Stimulated activated naive CD4-positive, alpha-beta T cell treated with Interleukin-2 at 50 U/mL for 16 hours (primary cell): ENCODE measurements around the gene RSL24D1.
A peak's percentile ranks its signal among the peaks of the same experiment; 100 is the strongest.

Experiments used
- DNase-seq: peaks from one replicate; lab custom pipeline; 2025; lab: John Stamatoyannopoulos, UW

The RSL24D1 gene

DNA sequence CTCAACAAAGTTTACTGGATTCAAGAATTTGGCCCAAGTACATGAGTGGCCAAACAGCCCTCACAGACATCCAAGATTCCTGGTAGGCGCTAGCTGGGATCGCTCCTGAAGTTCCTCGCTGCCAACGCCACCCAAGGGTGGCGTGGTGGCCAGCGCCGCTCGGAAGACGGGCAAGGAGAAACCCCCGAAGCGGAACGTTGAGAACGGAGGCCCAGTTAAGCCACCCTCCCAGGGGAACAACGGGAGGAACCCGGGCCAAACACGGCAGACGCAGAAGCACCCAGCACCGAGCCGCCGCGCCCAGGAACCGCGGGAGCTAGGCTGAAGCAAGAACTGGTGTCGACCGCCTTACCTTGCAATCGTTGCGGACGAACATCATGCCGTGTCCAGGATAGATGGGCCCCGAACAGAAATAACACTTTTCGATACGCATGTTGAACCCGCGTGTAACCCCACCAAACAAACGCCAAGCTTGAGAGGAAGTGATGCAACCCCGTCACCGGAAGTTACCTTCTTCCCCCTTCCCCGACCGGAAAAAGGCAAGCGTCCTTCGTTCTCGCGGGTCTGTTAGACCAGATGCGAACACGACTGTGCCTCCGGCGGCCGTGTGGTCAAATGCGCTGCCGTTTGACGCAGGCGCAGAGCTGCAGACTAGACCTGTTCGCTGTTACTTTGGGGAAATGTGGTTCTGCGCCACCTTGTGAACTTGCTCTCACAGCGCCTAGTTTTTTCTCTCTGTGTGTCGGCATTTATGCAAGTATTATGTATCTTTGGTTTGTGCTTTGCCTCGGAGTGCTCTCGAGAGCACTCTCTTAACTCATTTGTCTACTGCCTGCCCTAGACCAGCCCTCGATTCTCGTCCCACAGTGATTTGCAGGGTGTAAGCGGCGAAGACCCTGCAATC is at the start of gene RSL24D1:
TSS of gene RSL24D1 (minus strand) at position 484 of the 904 bp plus-strand sequence. CDS start at position 433, 51 bp downstream.
- DNase-seq, result peak; percentile 97

GRCh38 chr15:55245059-55245458 is 48.3 kb upstream of the RSL24D1 start:
- DNase-seq, result no peak

- no peak for DNase-seq
These were observed 45.1 kb upstream of the RSL24D1 start for GRCh38 chr15:55241891-55242290.

GRCh38 chr15:55241186-55241585 is 44.4 kb upstream of the RSL24D1 start:
- DNase-seq, result no peak

GRCh38 chr15:55240125-55240760 is 43.5 kb upstream of the RSL24D1 start:
- DNase-seq, result no peak

GRCh38 chr15:55239440-55240124 is 42.8 kb upstream of the RSL24D1 start:
- DNase-seq, result no peak

DNA sequence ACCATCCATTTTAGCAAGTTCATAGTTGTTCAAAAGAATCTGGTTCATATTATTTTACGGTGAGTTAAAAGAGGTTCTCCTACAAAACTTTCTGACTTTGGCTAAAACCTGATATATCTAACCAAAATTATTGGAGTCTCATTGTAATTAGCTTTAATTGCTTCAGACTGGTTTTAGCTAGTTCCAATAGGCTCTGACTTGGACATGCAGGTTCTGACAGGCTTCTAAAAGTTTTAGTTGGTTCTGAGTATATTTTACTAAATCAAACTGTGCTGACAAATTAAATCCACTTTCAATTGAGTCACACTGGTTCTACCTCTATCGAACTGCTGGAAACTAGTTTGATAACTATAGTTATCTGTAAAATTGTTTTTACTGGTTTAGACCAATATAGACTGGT is 42.1 kb upstream of the RSL24D1 start:
- no peak for DNase-seq

DNA sequence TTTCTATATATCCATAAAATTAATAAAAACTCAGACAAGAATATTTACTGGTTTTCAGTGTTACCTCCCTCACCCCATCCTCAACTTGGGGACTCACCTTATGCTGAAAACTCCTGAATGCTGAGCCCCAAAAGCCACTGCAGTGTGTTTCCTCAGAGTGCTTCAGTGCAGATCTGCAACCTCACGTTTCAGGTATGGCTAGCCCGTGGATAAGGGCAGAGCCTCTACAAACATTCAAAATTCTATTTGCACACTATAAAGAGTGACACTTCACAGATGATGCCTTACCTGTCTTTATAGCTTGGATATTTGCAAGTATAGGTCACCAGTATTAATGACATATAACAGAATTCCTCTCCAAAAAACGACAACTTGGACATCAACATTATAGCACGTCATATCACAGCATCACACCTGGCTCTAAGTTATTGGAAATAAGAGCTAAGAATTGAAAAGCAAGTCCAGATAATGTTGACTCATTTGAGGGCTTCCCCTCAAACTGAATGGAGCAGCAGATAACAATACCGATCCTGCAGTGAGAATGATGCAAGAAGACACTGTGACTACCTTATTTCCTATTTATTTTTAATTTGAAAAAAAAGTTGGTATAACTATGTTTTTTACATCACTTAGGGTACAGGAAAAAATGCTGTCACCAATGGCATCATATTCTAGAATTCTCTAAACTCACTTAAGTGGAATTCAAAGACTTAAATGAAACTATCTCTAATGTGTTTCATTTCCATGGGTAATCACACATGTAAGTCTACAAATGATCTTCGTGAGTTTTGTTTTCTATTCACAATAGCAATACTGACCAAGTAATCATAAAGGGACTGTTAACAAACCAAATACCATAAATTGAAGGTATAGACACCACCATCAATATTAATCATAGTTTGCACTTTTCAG is 40.7 kb upstream of the RSL24D1 start:
- no peak for DNase-seq

GRCh38 chr15:55235546-55236036 is 38.9 kb upstream of the RSL24D1 start:
- no peak for DNase-seq

- no peak for DNase-seq
These were observed 38.0 kb upstream of the RSL24D1 start for GRCh38 chr15:55234800-55235104.

- no peak for DNase-seq
These were observed 37.5 kb upstream of the RSL24D1 start for GRCh38 chr15:55234104-55234799.

DNA sequence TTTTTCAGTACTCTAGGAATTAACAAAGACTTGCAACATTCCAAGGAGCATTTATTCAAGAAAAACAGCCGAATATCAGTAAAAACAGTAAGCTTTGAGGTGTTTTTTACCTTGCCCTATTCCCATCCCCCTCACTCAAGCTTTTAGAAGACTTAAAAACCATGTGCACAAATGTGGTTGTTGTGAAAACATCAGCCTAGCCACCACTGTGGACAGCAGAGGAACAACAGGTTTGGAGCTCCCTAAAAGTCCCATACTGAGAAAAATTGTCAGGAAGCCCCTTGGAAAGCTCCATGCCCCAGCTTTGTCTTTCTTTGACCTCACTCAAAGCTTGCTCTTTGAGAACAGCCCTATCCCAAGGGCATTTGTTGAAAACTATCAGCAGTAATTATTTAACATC is 34.7 kb upstream of the RSL24D1 start:
- DNase-seq, result no peak

- no peak for DNase-seq
These were observed 34.2 kb upstream of the RSL24D1 start for GRCh38 chr15:55230953-55231352.

GRCh38 chr15:55230051-55230670 is 33.4 kb upstream of the RSL24D1 start:
- DNase-seq, result no peak

DNA sequence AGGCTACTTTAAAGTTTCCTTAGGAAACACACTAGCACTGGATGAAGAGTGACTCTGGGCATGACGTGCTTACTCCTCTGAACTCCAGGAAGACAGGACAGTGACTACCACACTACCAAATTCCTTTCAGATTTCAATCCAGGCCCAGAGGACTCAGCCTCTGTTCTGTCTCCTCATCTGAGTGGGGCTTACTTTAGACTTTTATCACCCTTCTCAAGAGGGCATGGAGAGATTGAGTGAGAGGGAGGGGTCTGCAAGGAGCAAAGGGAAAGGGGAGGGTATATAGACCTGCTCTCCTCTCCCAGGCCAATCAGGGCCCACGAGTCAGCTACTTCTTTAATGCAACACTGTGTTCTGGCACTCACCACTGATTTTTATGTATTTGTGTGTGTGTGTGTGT is 29.4 kb upstream of the RSL24D1 start:
- DNase-seq, result no peak

GRCh38 chr15:55224892-55225291 is 28.2 kb upstream of the RSL24D1 start:
- no peak for DNase-seq

GRCh38 chr15:55222588-55222987 is 25.8 kb upstream of the RSL24D1 start:
- no peak for DNase-seq

DNA sequence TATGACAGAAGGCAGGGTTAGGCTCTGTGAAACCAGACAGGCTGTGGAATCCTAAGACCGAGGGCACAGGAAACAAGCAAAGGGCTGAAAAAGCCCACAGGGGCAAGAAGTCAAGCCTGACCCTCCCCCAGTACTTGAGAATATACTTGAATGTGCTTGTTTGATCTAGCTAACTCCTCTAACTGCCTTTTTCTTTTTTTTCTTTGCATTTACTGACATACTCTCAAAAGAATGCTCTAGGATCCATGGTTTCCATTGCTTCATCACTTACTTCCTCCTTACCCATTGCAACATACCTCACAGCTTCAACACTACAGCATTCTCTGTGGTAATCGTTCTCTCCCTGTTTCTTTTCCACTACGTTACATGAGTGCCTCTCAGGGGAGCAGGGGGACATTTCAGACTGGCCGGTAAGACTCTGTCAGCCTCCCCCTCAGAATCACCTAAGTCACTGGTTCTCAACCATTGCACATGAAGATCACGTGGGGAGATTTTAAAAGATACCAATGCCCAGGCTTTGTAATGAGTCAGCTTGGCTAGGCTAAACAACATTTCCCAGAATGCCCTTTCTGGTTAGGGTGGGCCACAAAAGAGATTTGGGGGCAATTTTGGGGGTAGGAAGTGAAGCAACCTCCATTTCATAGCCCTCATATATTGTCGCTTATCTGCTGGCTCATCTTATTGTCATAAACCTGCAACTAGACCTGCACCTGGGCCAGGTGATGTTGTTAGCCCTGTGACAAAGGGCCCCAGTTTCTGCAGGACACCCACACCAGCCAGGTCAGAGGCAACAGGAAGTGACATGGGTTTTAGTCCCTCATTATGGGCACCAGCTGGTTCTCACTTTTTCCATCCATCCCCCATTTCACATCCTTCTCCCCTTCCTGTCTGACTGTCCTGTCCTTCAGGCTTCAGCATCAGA is 24.6 kb upstream of the RSL24D1 start:
- peak; percentile 15 for DNase-seq

DNA sequence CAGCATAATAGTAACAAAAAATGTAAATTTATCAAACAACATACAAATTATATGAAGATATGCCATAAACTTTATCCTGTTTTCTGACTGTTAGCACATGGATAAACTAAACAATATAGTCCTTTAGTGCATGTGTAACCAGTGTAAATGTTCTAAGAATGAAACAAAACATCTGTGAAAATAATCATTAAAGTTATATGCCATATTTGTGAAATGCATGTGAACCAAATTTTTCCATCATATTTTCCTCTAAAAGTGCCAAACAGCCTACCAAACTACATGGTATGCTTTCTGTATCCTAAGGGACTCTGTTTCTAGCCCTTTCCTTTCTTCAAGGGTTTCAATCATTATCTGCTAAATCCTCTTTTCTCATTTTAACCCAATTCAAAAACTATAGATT is 23.9 kb upstream of the RSL24D1 start:
- no peak for DNase-seq

DNA sequence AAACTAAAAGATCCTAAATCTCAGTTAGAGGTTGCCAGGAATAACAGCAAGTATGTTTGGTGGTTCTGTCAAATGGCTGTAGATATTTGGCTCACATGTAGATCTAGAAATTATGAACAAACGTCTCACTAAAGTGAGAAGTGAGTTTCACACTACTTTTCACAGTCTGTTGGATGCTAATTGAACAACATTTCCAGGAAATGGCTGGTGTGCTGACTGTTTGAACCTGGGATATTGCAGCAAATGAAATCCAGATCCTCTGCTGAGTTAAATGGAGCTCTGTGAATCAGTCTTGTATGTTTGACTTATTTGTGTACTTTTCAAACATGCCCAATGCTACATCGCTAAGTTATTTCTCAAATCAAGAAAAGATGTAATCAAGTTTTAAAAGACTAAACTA is 21.3 kb upstream of the RSL24D1 start:
- DNase-seq, result no peak
